Right cardiac atrium (tissue), 5 donors: Measurements from ENCODE around the gene KCTD19. TPM values are rescaled to one million over a fixed set of nuclear protein-coding genes. Genes with fewer than 3 reads are reported as not detected.
A peak's percentile ranks its signal among the peaks of the same experiment; 100 is the strongest.

Experiments used
- ATAC-seq, 2 donors: fragments of 200-7000 bp; cut with Tn5 transposase; one replicate each; pipeline versions ENCODE4 v1.8.0 to v1.9.1; 2020; ENCODE audit warnings: moderate library complexity in 2 of 2, mild to moderate bottlenecking in 1 of 2
- DNase-seq, 3 donors: peaks; one replicate each; pipeline ENCODE4 v3.0.0-alpha.2; 2020
- H3K27ac ChIP-seq: one replicate; pipeline ENCODE4 v1.5.1; 2013; ENCODE audit warnings: mild to moderate bottlenecking, low read length, control low read depth, moderate library complexity
- H3K27me3 ChIP-seq: one replicate; pipeline ENCODE4 v1.6.1; 2013; ENCODE audit not compliant: control insufficient read depth, insufficient read depth
- H3K4me1 ChIP-seq: one replicate; pipeline ENCODE4 v1.6.1; 2013; ENCODE audit warnings: low read length; ENCODE audit not compliant: control insufficient read depth, insufficient read depth
- H3K4me3 ChIP-seq: one replicate; pipeline ENCODE4 v1.5.1; 2013; ENCODE audit warnings: low read length, control low read depth
- H3K9me3 ChIP-seq: one replicate; pipeline ENCODE4 v1.6.1; 2013; ENCODE audit warnings: low read length; ENCODE audit not compliant: control insufficient read depth
- WGBS: extraction: QIAGEN DNeasy Blood & Tissue Kit; methylation state at CpG from one replicate; pipeline ENCODE4 v1.1.7; 2013; 5-methylcytosine and 5-hydroxymethylcytosine counted together
- intact Hi-C, 4 donors: fragments of 100-400 bp; cut with DNase I; formaldehyde crosslinking; loops; one replicate each; pipeline versions ENCODE4 v1.11.0 to v1.14.0; 2022 to 2023
- polyA plus RNA-seq: library from polyadenylated mRNA; stranded (reverse); fragments of 200-250 nt; gene quantifications from one replicate; pipeline ENCODE4 v1.2.3, GENCODE V29; 2013
- total RNA-seq, 4 donors: library from RNA; stranded (reverse); fragmentation: NEBNext Ultra II Directional; extraction: Animal tissue kit (Norgen Biotek cat#: 25700); gene quantifications; one replicate each; pipeline ENCODE4 v1.2.1, GENCODE V29; 2021
- donor health status: healthy with polysubstance abuse.
- donor health status: DM: no; HTN: yes; CAD: no.
- donor health status: DM: no; HTN: no; CAD: no.
- donor health status: DM: no; HTN: yes; CAD: no; lungs with severe emphysema.
- donor health status: DM: yes; HTN: yes; CAD: no.

Gene KCTD19
- total and polyA plus RNA-seq, 5 donors: 0.06 to 0.07 TPM; not detected in 3

GRCh38 chr16:67270931-67271338 lies 55.6 kb downstream of the KCTD19 start:
- Histone ChIP-seq H3K4me1 (peaks cover 4% of the 10 kb centered on the region), H3K4me3 (no peak overlapping the region), H3K27me3 (no peaks in the 10 kb centered on the region), H3K9me3 (no peaks in the 10 kb centered on the region), H3K27ac (no peak overlapping the region)
- ATAC-seq: no peak
- DNase-seq: peak in 2 of 3 donors; percentile 9 to 19
- intact Hi-C loops: no loop called here
- WGBS: 92% methylated on average over 11 of the region's 11 CpGs

GRCh38 chr16:67269766-67270165 lies 56.8 kb downstream of the KCTD19 start:
- intact Hi-C loops: loop anchor here in 1 of 4 donors (10.0 kb wide), 1 partner anchor 135 kb away; no protein-coding TSS in a partner anchor
- no peak overlapping the region for H3K4me3 ChIP-seq
- H3K9me3 ChIP-seq: no peaks in the 10 kb centered on the region
- ATAC-seq (peak in 1 of 2 donors; percentile 60), DNase-seq (peak in 2 of 3 donors; percentile 14 to 38)
- no peak overlapping the region for H3K27ac ChIP-seq
- no peaks in the 10 kb centered on the region for H3K27me3 ChIP-seq
- peaks cover 4% of the 10 kb centered on the region for H3K4me1 ChIP-seq
- 50% methylated on average over 5 of the region's 5 CpGs for WGBS

- no peak overlapping the region for H3K27ac ChIP-seq
- no peaks in the 10 kb centered on the region for H3K9me3 ChIP-seq
- intact Hi-C loops: loop anchor here in 1 of 4 donors (10.0 kb wide), 1 partner anchor 137 kb away; no protein-coding TSS in a partner anchor
- no peak overlapping the region for H3K4me3 ChIP-seq
- ATAC-seq (peak; percentile 93 to 95), DNase-seq (peak; percentile 86 to 89 (median 88))
- no peaks in the 10 kb centered on the region for H3K27me3 ChIP-seq
- WGBS: 31% methylated on average over 5 of the region's 5 CpGs
- peaks cover 4% of the 10 kb centered on the region for H3K4me1 ChIP-seq
Observed at GRCh38 chr16:67268136-67268579, 58.4 kb downstream of the KCTD19 start.

GRCh38 chr16:67265834-67266233 lies 60.7 kb downstream of the KCTD19 start:
- DNase-seq: peak in 1 of 3 donors; percentile 2
- H3K27me3 ChIP-seq: no peaks in the 10 kb centered on the region
- H3K9me3 ChIP-seq: no peaks in the 10 kb centered on the region
- intact Hi-C loops: loop anchor here in 1 of 4 donors (10.0 kb wide), 1 partner anchor 139 kb away; no protein-coding TSS in a partner anchor
- ATAC-seq: no peak
- 66% methylated on average over 8 of the region's 8 CpGs for WGBS
- peaks cover 4% of the 10 kb centered on the region for H3K4me1 ChIP-seq
- no peak overlapping the region for H3K27ac ChIP-seq
- no peak overlapping the region for H3K4me3 ChIP-seq

- no peak overlapping the region for H3K4me3 ChIP-seq
- 86% methylated on average over 5 of the region's 5 CpGs for WGBS
- H3K9me3 ChIP-seq: no peaks in the 10 kb centered on the region
- H3K4me1 ChIP-seq: peaks cover 4% of the 10 kb centered on the region
- H3K27ac ChIP-seq: no peak overlapping the region
- DNase-seq: peak in 1 of 3 donors; percentile 2
- no peak for ATAC-seq
- intact Hi-C loops: loop anchor here in 1 of 4 donors (10.0 kb wide), 1 partner anchor 140 kb away; no protein-coding TSS in a partner anchor
- no peaks in the 10 kb centered on the region for H3K27me3 ChIP-seq
Observed at GRCh38 chr16:67264866-67265265, 61.7 kb downstream of the KCTD19 start.

GRCh38 chr16:67264277-67264676 lies 62.3 kb downstream of the KCTD19 start:
- peak in 2 of 3 donors; percentile 8 to 38 for DNase-seq
- intact Hi-C loops: loop anchor here in 1 of 4 donors (10.0 kb wide), 1 partner anchor 141 kb away; no protein-coding TSS in a partner anchor
- 74% methylated on average over 9 of the region's 9 CpGs for WGBS

GRCh38 chr16:67263201-67263600 lies 63.3 kb downstream of the KCTD19 start:
- intact Hi-C loops: loop anchor here in 1 of 4 donors (10.0 kb wide), 1 partner anchor 142 kb away; no protein-coding TSS in a partner anchor
- 82% methylated on average over 3 of the region's 3 CpGs for WGBS
- no peaks in the 10 kb centered on the region for H3K27me3 ChIP-seq
- ATAC-seq (no peak), DNase-seq (no peak)
- no peak overlapping the region for H3K27ac ChIP-seq
- no peak overlapping the region for H3K4me3 ChIP-seq
- peaks cover under 1% of the 10 kb centered on the region for H3K4me1 ChIP-seq
- H3K9me3 ChIP-seq: no peaks in the 10 kb centered on the region

More at GRCh38 chr16:67264277-67264676, 62.3 kb downstream of the KCTD19 start:
- Histone ChIP-seq H3K4me1 (peaks cover 4% of the 10 kb centered on the region), H3K9me3 (no peaks in the 10 kb centered on the region), H3K27me3 (no peaks in the 10 kb centered on the region), H3K4me3 (no peak overlapping the region), H3K27ac (no peak overlapping the region)
- no peak for ATAC-seq

GRCh38 chr16:67260426-67261063 lies 66.0 kb downstream of the KCTD19 start:
- Histone ChIP-seq H3K4me1 (no peaks in the 10 kb centered on the region), H3K4me3 (no peak overlapping the region), H3K9me3 (no peaks in the 10 kb centered on the region), H3K27me3 (no peaks in the 10 kb centered on the region), H3K27ac (no peak overlapping the region)
- intact Hi-C loops: loop anchor here in 1 of 4 donors (10.0 kb wide), 1 partner anchor 144 kb away; no protein-coding TSS in a partner anchor
- 59% methylated on average over 4 of the region's 4 CpGs for WGBS
- ATAC-seq (peak; percentile 53 to 64), DNase-seq (peak in 1 of 3 donors; percentile 24)

GRCh38 chr16:67259705-67260104 lies 66.8 kb downstream of the KCTD19 start:
- intact Hi-C loops: loop anchor here in 2 of 4 donors (10.0 kb wide), 2 partner anchors 135 to 145 kb away; partner anchors contain the start of gene TPPP3 (in 1 of the 2)
- DNase-seq: peak in 1 of 3 donors; percentile 3

GRCh38 chr16:67258161-67258835 lies 68.2 kb downstream of the KCTD19 start:
- Histone ChIP-seq H3K27ac (no peak overlapping the region), H3K4me3 (no peak overlapping the region), H3K9me3 (no peaks in the 10 kb centered on the region), H3K4me1 (no peaks in the 10 kb centered on the region), H3K27me3 (no peaks in the 10 kb centered on the region)
- 83% methylated on average over 11 of the region's 11 CpGs for WGBS
- DNase-seq (peak in 1 of 3 donors; percentile 6), ATAC-seq (no peak)
- intact Hi-C loops: loop anchor here in 1 of 4 donors (10.0 kb wide), 1 partner anchor 137 kb away; the partner anchor contains the start of gene TPPP3

More at GRCh38 chr16:67259705-67260104, 66.8 kb downstream of the KCTD19 start:
- H3K27me3 ChIP-seq: no peaks in the 10 kb centered on the region
- no peak overlapping the region for H3K27ac ChIP-seq
- ATAC-seq: no peak
- H3K9me3 ChIP-seq: no peaks in the 10 kb centered on the region
- H3K4me3 ChIP-seq: no peak overlapping the region
- 92% methylated on average over 12 of the region's 12 CpGs for WGBS
- no peaks in the 10 kb centered on the region for H3K4me1 ChIP-seq
